ENCODE measurements around the gene TASOR2. TPM values are rescaled to one million over a fixed set of nuclear protein-coding genes. Genes with fewer than 3 reads are reported as not detected.

Gene TASOR2
- polyA plus RNA-seq, 2 donors: 8.1 to 11.1 TPM

GRCh38 chr10:5731559-5731958, 46.9 kb downstream of the TASOR2 start:
- 58 to 79% methylated on average over 3 of the region's 3 CpGs for WGBS, 2 donors
- Histone ChIP-seq H3K4me1 (ENCODE audit: control insufficient read depth in 2 of 2, insufficient read depth in 2 of 2, low read length in 1 of 2) (no peaks in the 10 kb centered on the region), H3K27me3 (ENCODE audit: control insufficient read depth in 1 of 2, insufficient read depth in 2 of 2, low read length in 2 of 2) (no peaks in the 10 kb centered on the region), H3K36me3 (ENCODE audit: control insufficient read depth in 2 of 2, insufficient read depth in 2 of 2, low read length in 1 of 2) (peaks cover 3 to 11% of the 10 kb centered on the region in 2 donors), H3K27ac (ENCODE audit: low read depth in 2 of 2, low read length in 1 of 2) (no peak overlapping the region), H3K9me3 (ENCODE audit: control insufficient read depth in 2 of 2, insufficient read depth in 1 of 2, low read depth in 1 of 2, low read length in 1 of 2) (no peaks in the 10 kb centered on the region), H3K4me3 (ENCODE audit: low read depth in 1 of 2, low read length in 2 of 2) (no peak overlapping the region)

GRCh38 chr10:5732141-5732540, 47.5 kb downstream of the TASOR2 start:
- H3K27me3 ChIP-seq (ENCODE audit: control insufficient read depth in 1 of 2, insufficient read depth in 2 of 2, low read length in 2 of 2): no peaks in the 10 kb centered on the region
- H3K9me3 ChIP-seq (ENCODE audit: control insufficient read depth in 2 of 2, insufficient read depth in 1 of 2, low read depth in 1 of 2, low read length in 1 of 2): no peaks in the 10 kb centered on the region
- 69 to 80% methylated on average over 4 of the region's 4 CpGs for WGBS, 2 donors
- peaks cover 3 to 11% of the 10 kb centered on the region in 2 donors for H3K36me3 ChIP-seq (ENCODE audit: control insufficient read depth in 2 of 2, insufficient read depth in 2 of 2, low read length in 1 of 2)
- H3K4me3 ChIP-seq (ENCODE audit: low read depth in 1 of 2, low read length in 2 of 2): no peak overlapping the region
- H3K4me1 ChIP-seq (ENCODE audit: control insufficient read depth in 2 of 2, insufficient read depth in 2 of 2, low read length in 1 of 2): no peaks in the 10 kb centered on the region
- no peak overlapping the region for H3K27ac ChIP-seq (ENCODE audit: low read depth in 2 of 2, low read length in 1 of 2)

Other genes starting within 250 kb of the TASOR2 start
- 100 to 1,000 TPM in 1 of 2 donors, 10 to 100 TPM in 1; 75.9 to 185 TPM for gene CALML5, start 185.3 kb upstream of the TASOR2 start, polyA plus RNA-seq
- 100 to 1,000 TPM; 224 to 330 TPM for gene CALML3, start 159.9 kb upstream of the TASOR2 start, polyA plus RNA-seq
- 10 to 100 TPM; 12.2 to 13.9 TPM for gene ASB13, start 18.2 kb upstream of the TASOR2 start, polyA plus RNA-seq
- gene GDI2, start 128.6 kb downstream of the TASOR2 start, polyA plus RNA-seq: 100 to 1,000 TPM in 1 of 2 donors, 10 to 100 TPM in 1; 58.2 to 109 TPM
- gene ANKRD16, start 205.1 kb downstream of the TASOR2 start, polyA plus RNA-seq: 1 to 10 TPM; 4.3 to 4.7 TPM
- 10 to 100 TPM; 25.4 to 34.4 TPM for gene FBH1, start 205.4 kb downstream of the TASOR2 start, polyA plus RNA-seq